ENCODE results near the gene SCAF1. TPM values are rescaled to one million over a fixed set of nuclear protein-coding genes. Genes with fewer than 3 reads are reported as not detected.
A peak's percentile ranks its signal among the peaks of the same experiment; 100 is the strongest.

SCAF1 gene
- total RNA-seq, 1 donor from 2014 or later = 8.7 TPM

DNA sequence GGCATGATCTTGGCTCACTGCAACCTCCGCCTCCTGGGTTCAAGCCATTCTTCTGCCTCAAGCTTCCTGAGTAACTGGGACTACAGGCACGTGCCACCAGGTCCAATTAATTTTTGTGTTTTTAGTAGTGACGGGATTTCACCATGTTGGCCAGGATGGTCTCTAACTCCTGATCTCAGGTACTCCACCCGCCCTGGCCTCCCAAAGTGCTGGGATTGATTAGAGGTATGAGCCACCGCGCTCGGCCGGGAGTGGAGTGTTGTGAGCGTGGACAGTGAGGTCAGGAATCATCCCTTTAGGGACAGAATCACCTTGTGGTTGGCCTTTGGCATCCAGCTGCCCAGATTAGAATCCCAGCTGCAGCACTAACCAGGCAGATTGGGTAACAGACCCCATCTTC lies 12.3 kb upstream of the SCAF1 start:
- no peaks in the 10 kb centered on the region for H3K79me2 ChIP-seq (ENCODE audit: low read depth)
- TF ChIP-seq, protein P1, sequence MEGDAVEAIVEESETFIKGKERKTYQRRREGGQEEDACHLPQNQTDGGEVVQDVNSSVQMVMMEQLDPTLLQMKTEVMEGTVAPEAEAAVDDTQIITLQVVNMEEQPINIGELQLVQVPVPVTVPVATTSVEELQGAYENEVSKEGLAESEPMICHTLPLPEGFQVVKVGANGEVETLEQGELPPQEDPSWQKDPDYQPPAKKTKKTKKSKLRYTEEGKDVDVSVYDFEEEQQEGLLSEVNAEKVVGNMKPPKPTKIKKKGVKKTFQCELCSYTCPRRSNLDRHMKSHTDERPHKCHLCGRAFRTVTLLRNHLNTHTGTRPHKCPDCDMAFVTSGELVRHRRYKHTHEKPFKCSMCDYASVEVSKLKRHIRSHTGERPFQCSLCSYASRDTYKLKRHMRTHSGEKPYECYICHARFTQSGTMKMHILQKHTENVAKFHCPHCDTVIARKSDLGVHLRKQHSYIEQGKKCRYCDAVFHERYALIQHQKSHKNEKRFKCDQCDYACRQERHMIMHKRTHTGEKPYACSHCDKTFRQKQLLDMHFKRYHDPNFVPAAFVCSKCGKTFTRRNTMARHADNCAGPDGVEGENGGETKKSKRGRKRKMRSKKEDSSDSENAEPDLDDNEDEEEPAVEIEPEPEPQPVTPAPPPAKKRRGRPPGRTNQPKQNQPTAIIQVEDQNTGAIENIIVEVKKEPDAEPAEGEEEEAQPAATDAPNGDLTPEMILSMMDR (IDR thresholded peaks at IDR 0.05) = no peak
- TF ChIP-seq EZH2 (IDR thresholded peaks at IDR 0.05) = no peak
- H3K27me3 ChIP-seq = no peaks in the 10 kb centered on the region
- no peak overlapping the region for H2AFZ ChIP-seq (replicated peaks)
- H4K20me1 ChIP-seq (ENCODE audit: low read depth) = peaks cover 1% of the 10 kb centered on the region
- H3K9me3 ChIP-seq (ENCODE audit: low read depth) = no peaks in the 10 kb centered on the region
- no peak overlapping the region for H3K4me3 ChIP-seq
- H3F3A ChIP-seq (ENCODE audit: low read depth) = peaks cover 34% of the 10 kb centered on the region
- H3K27ac ChIP-seq = no peak overlapping the region
- no peak for DNase-seq (ENCODE audit: low spot score)
- Mint-ChIP-seq H3K27ac (no peak overlapping the region), H3K27me3 (ENCODE audit: insufficient read depth, low read depth) (peaks cover 4% of the 10 kb centered on the region), H3K36me3 (peaks cover 11% of the 10 kb centered on the region), H3K4me3 (peak overlapping the region; percentile 49), H3K9me3 (no peaks in the 10 kb centered on the region), H3K4me1 (peaks cover 7% of the 10 kb centered on the region)
- H3K36me3 ChIP-seq = no peaks in the 10 kb centered on the region
- no peaks in the 10 kb centered on the region for H3K4me1 ChIP-seq
- H3K9ac ChIP-seq = no peak overlapping the region
- no peak overlapping the region for H3K4me2 ChIP-seq

DNA sequence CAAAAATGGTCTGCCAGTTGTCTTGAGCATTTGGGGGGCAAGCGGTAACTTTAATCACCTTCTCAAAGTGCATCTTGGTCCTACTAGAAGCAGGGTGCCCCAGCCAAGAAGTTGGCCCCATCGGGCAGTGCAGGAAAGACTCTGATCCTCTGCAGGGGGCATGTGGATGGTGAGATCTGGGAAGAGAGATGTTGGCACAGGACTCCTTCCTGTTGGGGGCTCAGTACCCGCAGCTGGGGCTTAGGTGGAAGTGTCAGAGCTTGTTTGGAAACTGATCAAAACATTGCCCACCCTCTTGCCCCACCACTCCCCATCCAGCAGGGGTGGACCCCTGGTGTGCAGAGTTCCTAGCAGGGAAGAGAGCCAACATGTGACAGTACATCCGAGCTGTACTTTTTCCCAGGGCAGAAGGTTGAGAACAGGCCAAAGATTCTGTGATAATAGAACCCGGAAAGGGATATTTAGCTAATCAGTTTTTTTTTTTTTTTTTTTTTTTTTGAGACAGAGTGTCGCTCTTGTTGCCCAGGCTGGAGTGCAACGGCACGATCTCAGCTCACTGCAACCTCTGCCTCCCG lies 10.9 kb upstream of the SCAF1 start:
- no peaks in the 10 kb centered on the region for H3K79me2 ChIP-seq (ENCODE audit: low read depth)
- H3K27me3 Mint-ChIP-seq (ENCODE audit: insufficient read depth, low read depth) = peaks cover 4% of the 10 kb centered on the region
- H3K4me2 ChIP-seq = no peak overlapping the region
- peak overlapping the region; percentile 50 for H3K4me3 Mint-ChIP-seq
- H3K4me3 ChIP-seq = no peak overlapping the region
- no peaks in the 10 kb centered on the region for H3K9me3 Mint-ChIP-seq
- peak overlapping the region; percentile 41 for H3K27ac ChIP-seq
- peak overlapping the region; percentile 85 for H3K27ac Mint-ChIP-seq
- H2AFZ ChIP-seq (replicated peaks) = no peak overlapping the region
- H3K27me3 ChIP-seq = no peaks in the 10 kb centered on the region
- TF ChIP-seq, protein P1 (IDR thresholded peaks at IDR 0.05) = no peak
- TF ChIP-seq EZH2phosphoT487 (IDR thresholded peaks at IDR 0.05) (no peak), EZH2 (IDR thresholded peaks at IDR 0.05) (no peak)
- H3K9ac ChIP-seq = no peak overlapping the region
- no peaks in the 10 kb centered on the region for H4K20me1 ChIP-seq (ENCODE audit: low read depth)
- peaks cover 8% of the 10 kb centered on the region for H3K4me1 ChIP-seq
- DNase-seq (ENCODE audit: low spot score) = no peak
- peaks cover 18% of the 10 kb centered on the region for H3K4me1 Mint-ChIP-seq
- H3F3A ChIP-seq (ENCODE audit: low read depth) = peaks cover 38% of the 10 kb centered on the region
- H3K9me3 ChIP-seq (ENCODE audit: low read depth) = no peaks in the 10 kb centered on the region
- no peaks in the 10 kb centered on the region for H3K36me3 ChIP-seq
- peaks cover 11% of the 10 kb centered on the region for H3K36me3 Mint-ChIP-seq

DNA sequence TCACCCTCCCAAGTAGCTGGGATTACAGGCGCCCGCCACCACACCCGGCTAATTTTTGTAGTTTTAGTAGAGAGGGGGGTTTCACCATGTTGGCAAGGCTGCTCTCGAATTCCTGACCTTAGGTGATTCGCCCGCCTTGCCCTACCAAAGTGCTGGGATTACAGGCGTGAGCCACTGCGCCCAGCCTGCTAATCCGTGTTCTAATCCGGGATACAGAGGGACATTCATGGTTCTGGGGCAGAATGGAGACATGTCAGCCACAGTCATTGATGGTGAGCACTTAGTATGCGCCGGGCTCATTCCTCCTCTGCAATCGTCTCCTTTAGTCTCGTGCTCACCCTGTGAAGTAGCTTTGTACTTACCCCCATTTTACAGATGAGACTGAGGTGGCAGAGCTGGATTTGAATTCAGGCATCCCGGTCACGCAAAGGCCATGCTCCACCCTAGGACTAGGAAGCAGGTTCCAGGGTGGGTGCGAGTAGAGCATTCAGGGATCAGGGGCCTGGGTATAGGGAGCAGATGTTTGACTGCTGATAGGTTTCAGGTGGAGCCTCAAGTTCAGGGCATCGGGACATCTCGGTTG lies 10.3 kb upstream of the SCAF1 start:
- H3K27me3 ChIP-seq = no peaks in the 10 kb centered on the region
- Mint-ChIP-seq H3K4me3 (no peak overlapping the region), H3K9me3 (no peaks in the 10 kb centered on the region), H3K4me1 (peaks cover 24% of the 10 kb centered on the region), H3K36me3 (peaks cover 11% of the 10 kb centered on the region), H3K27ac (peak overlapping the region; percentile 74), H3K27me3 (ENCODE audit: insufficient read depth, low read depth) (peaks cover 6% of the 10 kb centered on the region)
- H3K36me3 ChIP-seq = no peaks in the 10 kb centered on the region
- H3K27ac ChIP-seq = no peak overlapping the region
- H3F3A ChIP-seq (ENCODE audit: low read depth) = peaks cover 34% of the 10 kb centered on the region
- H3K79me2 ChIP-seq (ENCODE audit: low read depth) = no peaks in the 10 kb centered on the region
- peaks cover 14% of the 10 kb centered on the region for H3K4me1 ChIP-seq
- no peak overlapping the region for H2AFZ ChIP-seq (replicated peaks)
- TF ChIP-seq, protein P1 (IDR thresholded peaks at IDR 0.05) = no peak
- TF ChIP-seq EZH2 (IDR thresholded peaks at IDR 0.05) = no peak
- TF ChIP-seq EZH2phosphoT487 (IDR thresholded peaks at IDR 0.05) = no peak
- H3K9ac ChIP-seq = no peak overlapping the region
- H4K20me1 ChIP-seq (ENCODE audit: low read depth) = no peaks in the 10 kb centered on the region
- no peak for DNase-seq (ENCODE audit: low spot score)
- no peak overlapping the region for H3K4me3 ChIP-seq
- H3K4me2 ChIP-seq = no peak overlapping the region
- no peaks in the 10 kb centered on the region for H3K9me3 ChIP-seq (ENCODE audit: low read depth)

Data from neural progenitor cell (in vitro differentiated cells).